Duodenal mucosa (tissue), 2 donors: Measurements from ENCODE around the gene REELD1.

Experiments used
- H3K27ac ChIP-seq: one replicate; pipeline ENCODE4 v1.7.0; 2013; ENCODE audit warnings: low read depth, low read length
- H3K27me3 ChIP-seq, 2 donors: one replicate each; pipeline ENCODE4 v1.7.0; 2013; ENCODE audit warnings: low read length in 2 of 2, control low read depth in 1 of 2; ENCODE audit not compliant: insufficient read depth in 2 of 2, control insufficient read depth in 1 of 2
- H3K36me3 ChIP-seq, 2 donors: one replicate each; pipeline ENCODE4 v1.7.0; 2013; ENCODE audit warnings: low read length in 2 of 2, control low read depth in 1 of 2; ENCODE audit not compliant: insufficient read depth in 2 of 2, control insufficient read depth in 1 of 2
- H3K4me1 ChIP-seq, 2 donors: one replicate each; pipeline ENCODE4 v1.7.0; 2013; ENCODE audit warnings: low read length in 2 of 2, control low read depth in 1 of 2; ENCODE audit not compliant: insufficient read depth in 2 of 2, control insufficient read depth in 1 of 2
- H3K4me3 ChIP-seq, 2 donors: one replicate each; pipeline ENCODE4 v1.7.0; 2013; ENCODE audit warnings: low read length in 2 of 2, low read depth in 1 of 2
- H3K9ac ChIP-seq, 2 donors: one replicate each; pipeline ENCODE4 v1.7.0; 2013; ENCODE audit warnings: low read length in 2 of 2, low read depth in 1 of 2
- H3K9me3 ChIP-seq, 2 donors: one replicate each; pipeline ENCODE4 v1.7.0; 2013; ENCODE audit warnings: low read length in 2 of 2, control low read depth in 1 of 2; ENCODE audit not compliant: control insufficient read depth in 1 of 2

REELD1 gene

GRCh38 chr4:146186041-146186440 is 28.3 kb upstream of the REELD1 start:
- Histone ChIP-seq H3K4me1 (peaks cover 0 to under 1% of the 10 kb centered on the region in 2 donors), H3K4me3 (no peak overlapping the region), H3K27me3 (no peaks in the 10 kb centered on the region), H3K27ac (no peak overlapping the region), H3K36me3 (peaks cover 22 to 33% of the 10 kb centered on the region in 2 donors), H3K9ac (no peak overlapping the region), H3K9me3 (no peaks in the 10 kb centered on the region)

DNA sequence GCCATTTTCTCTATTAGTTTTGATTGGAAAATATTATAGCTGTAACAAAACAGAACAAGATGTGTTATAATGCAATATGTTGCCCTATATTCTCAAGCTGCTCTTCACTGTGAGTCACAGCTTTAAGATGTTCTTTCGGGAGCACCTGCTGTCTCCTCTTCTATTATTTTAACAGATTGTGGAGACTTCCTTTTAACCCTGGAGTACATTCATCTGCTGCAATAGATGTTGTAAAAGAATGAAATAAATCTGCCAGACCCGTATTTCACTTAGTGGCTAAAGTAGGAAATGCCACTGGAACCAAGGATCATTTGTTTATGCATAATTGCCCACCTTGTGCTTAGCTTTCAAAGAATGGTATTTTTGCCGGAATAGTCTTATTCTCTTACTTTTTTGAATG is 27.7 kb upstream of the REELD1 start:
- Histone ChIP-seq H3K9me3 (no peaks in the 10 kb centered on the region), H3K4me3 (no peak overlapping the region), H3K36me3 (peaks cover 22 to 35% of the 10 kb centered on the region in 2 donors), H3K27me3 (no peaks in the 10 kb centered on the region), H3K4me1 (peaks cover 2 to 6% of the 10 kb centered on the region in 2 donors), H3K27ac (no peak overlapping the region), H3K9ac (no peak overlapping the region)

DNA sequence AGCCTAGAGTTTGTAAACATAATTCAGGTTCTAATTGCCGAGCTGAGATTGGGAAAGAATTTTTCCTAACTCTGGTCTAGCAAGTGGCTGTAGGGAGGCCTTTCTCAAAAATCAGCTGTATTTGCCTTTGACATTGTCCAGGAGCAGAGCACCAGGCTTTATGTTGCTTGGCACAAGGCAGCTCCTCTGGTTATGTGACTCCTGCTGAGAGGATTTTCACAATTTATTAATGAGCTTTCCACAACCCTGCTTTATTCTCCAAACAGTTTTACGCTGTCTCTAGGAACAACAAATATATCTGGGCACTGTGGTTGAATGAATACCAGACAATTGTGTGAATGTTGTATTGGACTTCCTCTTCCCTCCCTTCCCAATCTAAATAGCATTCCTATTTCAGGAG is 23.9 kb upstream of the REELD1 start:
- H3K36me3 ChIP-seq, result peaks cover 22 to 31% of the 10 kb centered on the region in 2 donors

DNA sequence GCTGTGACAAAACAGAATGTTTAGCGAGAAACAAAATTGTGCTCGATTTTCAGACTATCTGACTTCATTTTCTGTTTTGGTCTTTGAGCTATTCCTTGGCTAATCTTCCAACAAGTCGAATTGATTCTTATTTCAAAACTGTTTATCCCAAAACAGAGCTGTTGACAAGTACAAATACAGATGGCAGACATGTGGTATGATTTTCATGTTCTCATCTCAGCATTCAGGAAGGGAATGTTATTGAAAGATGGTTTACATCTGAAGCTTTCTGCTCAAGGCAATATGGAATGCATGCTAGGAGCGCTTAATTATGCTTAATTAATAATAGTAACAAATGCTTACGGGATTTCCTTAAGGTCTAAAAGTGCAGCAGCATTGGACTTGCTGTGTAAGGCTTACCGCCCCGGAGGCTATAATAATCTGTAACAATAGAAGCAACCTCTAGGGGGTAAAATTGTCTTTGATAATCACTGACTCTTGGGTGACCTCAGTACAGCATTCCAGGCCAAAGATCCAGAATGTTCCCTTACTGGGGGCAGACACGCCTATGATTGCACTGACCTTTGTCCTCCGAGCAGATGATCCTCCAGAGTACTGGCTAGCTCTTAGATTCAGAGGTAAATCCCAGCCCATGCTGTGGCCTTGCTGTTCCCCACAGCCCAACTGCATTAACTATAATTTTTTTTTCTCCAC is 22.4 kb upstream of the REELD1 start:
- no peak overlapping the region for H3K9ac ChIP-seq
- no peak overlapping the region for H3K4me3 ChIP-seq
- no peaks in the 10 kb centered on the region for H3K9me3 ChIP-seq
- H3K27me3 ChIP-seq, result no peaks in the 10 kb centered on the region
- peaks cover 9 to 12% of the 10 kb centered on the region in 2 donors for H3K4me1 ChIP-seq
- H3K27ac ChIP-seq, result no peak overlapping the region
- H3K36me3 ChIP-seq, result peaks cover 21 to 27% of the 10 kb centered on the region in 2 donors

More for the DNA sequence above, 23.9 kb upstream of the REELD1 start:
- peaks cover 9 to 12% of the 10 kb centered on the region in 2 donors for H3K4me1 ChIP-seq
- H3K27me3 ChIP-seq, result no peaks in the 10 kb centered on the region
- no peak overlapping the region for H3K9ac ChIP-seq
- H3K9me3 ChIP-seq, result no peaks in the 10 kb centered on the region
- H3K4me3 ChIP-seq, result no peak overlapping the region
- no peak overlapping the region for H3K27ac ChIP-seq

- no peak overlapping the region for H3K4me3 ChIP-seq
- peaks cover 9 to 14% of the 10 kb centered on the region in 2 donors for H3K36me3 ChIP-seq
- no peaks in the 10 kb centered on the region for H3K9me3 ChIP-seq
- H3K27ac ChIP-seq, result no peak overlapping the region
- peaks cover 9 to 12% of the 10 kb centered on the region in 2 donors for H3K4me1 ChIP-seq
- no peaks in the 10 kb centered on the region for H3K27me3 ChIP-seq
- H3K9ac ChIP-seq, result no peak overlapping the region
Measured at GRCh38 chr4:146193628-146194027, 20.7 kb upstream of the REELD1 start.

GRCh38 chr4:146194212-146194611 is 20.1 kb upstream of the REELD1 start:
- H3K4me1 ChIP-seq, result peaks cover 9 to 12% of the 10 kb centered on the region in 2 donors
- no peak overlapping the region for H3K9ac ChIP-seq
- H3K4me3 ChIP-seq, result no peak overlapping the region
- no peaks in the 10 kb centered on the region for H3K9me3 ChIP-seq
- H3K36me3 ChIP-seq, result peaks cover 7 to 14% of the 10 kb centered on the region in 2 donors
- H3K27me3 ChIP-seq, result no peaks in the 10 kb centered on the region
- no peak overlapping the region for H3K27ac ChIP-seq

GRCh38 chr4:146202665-146203064 is 11.7 kb upstream of the REELD1 start:
- H3K27ac ChIP-seq, result no peak overlapping the region

GRCh38 chr4:146207410-146207809 is 6.9 kb upstream of the REELD1 start:
- no peak overlapping the region for H3K27ac ChIP-seq
- no peak overlapping the region for H3K9ac ChIP-seq
- no peaks in the 10 kb centered on the region for H3K36me3 ChIP-seq
- no peaks in the 10 kb centered on the region for H3K4me1 ChIP-seq
- no peaks in the 10 kb centered on the region for H3K9me3 ChIP-seq
- no peak overlapping the region for H3K4me3 ChIP-seq
- no peaks in the 10 kb centered on the region for H3K27me3 ChIP-seq

More at GRCh38 chr4:146202665-146203064, 11.7 kb upstream of the REELD1 start:
- no peak overlapping the region for H3K4me3 ChIP-seq
- no peaks in the 10 kb centered on the region for H3K36me3 ChIP-seq
- H3K27me3 ChIP-seq, result no peaks in the 10 kb centered on the region
- no peaks in the 10 kb centered on the region for H3K4me1 ChIP-seq
- H3K9me3 ChIP-seq, result no peaks in the 10 kb centered on the region
- no peak overlapping the region for H3K9ac ChIP-seq

DNA sequence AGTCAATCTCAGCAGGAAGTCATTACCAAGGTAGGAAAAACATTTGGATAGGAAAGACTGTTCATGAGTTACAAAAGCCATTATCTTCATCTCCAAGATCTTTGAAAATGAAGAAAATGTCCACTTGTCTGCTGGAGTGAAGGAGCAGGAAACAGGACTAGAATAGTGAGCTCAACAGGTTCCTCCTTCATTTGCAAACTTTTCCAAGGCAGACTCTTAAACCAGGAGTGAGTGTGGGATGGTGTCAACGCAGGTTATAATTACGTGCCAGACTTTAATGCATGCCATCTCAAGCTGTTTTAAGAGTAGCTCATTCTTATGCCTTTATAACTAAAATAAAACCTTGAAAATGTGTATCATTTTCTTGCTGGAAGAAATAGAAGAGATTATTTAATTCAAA is 3.4 kb upstream of the REELD1 start:
- no peaks in the 10 kb centered on the region for H3K36me3 ChIP-seq
- no peaks in the 10 kb centered on the region for H3K9me3 ChIP-seq
- H3K27me3 ChIP-seq, result no peaks in the 10 kb centered on the region
- no peaks in the 10 kb centered on the region for H3K4me1 ChIP-seq
- H3K4me3 ChIP-seq, result no peak overlapping the region
- no peak overlapping the region for H3K27ac ChIP-seq
- no peak overlapping the region for H3K9ac ChIP-seq

GRCh38 chr4:146211440-146211839 is 2.9 kb upstream of the REELD1 start:
- H3K9ac ChIP-seq, result no peak overlapping the region
- no peaks in the 10 kb centered on the region for H3K27me3 ChIP-seq
- H3K4me1 ChIP-seq, result no peaks in the 10 kb centered on the region
- no peaks in the 10 kb centered on the region for H3K9me3 ChIP-seq
- H3K4me3 ChIP-seq, result no peak overlapping the region
- H3K36me3 ChIP-seq, result no peaks in the 10 kb centered on the region
- no peak overlapping the region for H3K27ac ChIP-seq
